Uterus (tissue), 4 donors: Measurements from ENCODE around the gene SH2D3C. TPM values are rescaled to one million over a fixed set of nuclear protein-coding genes. Genes with fewer than 3 reads are reported as not detected.
A peak's percentile ranks its signal among the peaks of the same experiment; 100 is the strongest.

Source experiments
- DNase-seq, 2 donors: peaks; one replicate each; pipeline ENCODE4 v3.0.0-alpha.2; 2019 to 2020
- H3K27ac ChIP-seq, 2 donors: fragments of 200-600 bp; sonication (generic); 1 replicate in 1 of 2; 2 replicates in 1 of 2; pipeline ENCODE4 v1.5.1; 2016 to 2018
- H3K27me3 ChIP-seq, 2 donors: fragments of 200-600 bp; sonication (generic); one replicate each; pipeline ENCODE4 v1.5.1; 2018 to 2019; ENCODE audit warnings: control low read depth in 1 of 2
- H3K36me3 ChIP-seq, 2 donors: fragments of 200-600 bp; sonication (generic); one replicate each; pipeline ENCODE4 v1.5.1; 2019; ENCODE audit warnings: control low read depth in 1 of 2
- H3K4me1 ChIP-seq, 2 donors: fragments of 200-600 bp; sonication (generic); one replicate each; pipeline ENCODE4 v1.5.1; 2018 to 2019; ENCODE audit warnings: control low read depth in 1 of 2
- H3K4me3 ChIP-seq, 2 donors: fragments of 200-600 bp; sonication (generic); 1 replicate in 1 of 2; 2 replicates in 1 of 2; pipeline ENCODE4 v1.5.1; 2018 to 2019; ENCODE audit warnings: mild to moderate bottlenecking in 1 of 2
- H3K9me3 ChIP-seq, 2 donors: fragments of 200-600 bp; sonication (generic); one replicate each; pipeline ENCODE4 v1.5.1; 2019; ENCODE audit warnings: control low read depth in 1 of 2
- CTCF ChIP-seq, 4 experiments: fragments of 200-600 bp in 2 of 4; fragments of 450-650 bp in 2 of 4; sonication (generic) in 2 of 4; IDR thresholded peaks; one replicate each; pipeline ENCODE4 v1.5.1; 2016 to 2019; ENCODE audit warnings: antibody characterized with exemption in 4 of 4, mild to moderate bottlenecking in 2 of 4, moderate library complexity in 1 of 4
- POLR2A ChIP-seq, 2 donors: fragments of 450-650 bp; IDR thresholded peaks; one replicate each; pipeline ENCODE4 v1.6.1; 2016; ENCODE audit warnings: antibody characterized with exemption in 2 of 2, mild to moderate bottlenecking in 1 of 2, moderate library complexity in 1 of 2
- intact Hi-C: fragments of 100-400 bp; cut with DNase I; formaldehyde crosslinking; loops from one replicate; pipeline ENCODE4 v1.15.1; 2023; ENCODE audit warnings: low total_unique reads
- total RNA-seq, 4 donors: library from RNA; depleted of rRNA in 3 of 4; stranded (reverse); fragments of >200 nt in 3 of 4; gene quantifications; one replicate each; pipeline versions ENCODE4 v1.1.0 to v1.2.4, GENCODE V29; 2014 to 2023
- donor health status: DM: yes; HTN: yes; CAD: no.

SH2D3C gene
- total RNA-seq, 4 donors from 2014 or later = 3.6 to 38.1 (median 19.8) TPM

GRCh38 chr9:127746959-127747569 lies 31.4 kb downstream of the SH2D3C start:
- Histone ChIP-seq H3K36me3 (no peaks in the 10 kb centered on the region), H3K4me3 (no peak overlapping the region), H3K4me1 (no peaks in the 10 kb centered on the region), H3K9me3 (no peaks in the 10 kb centered on the region), H3K27ac (no peak overlapping the region), H3K27me3 (no peaks in the 10 kb centered on the region)
- no peak for DNase-seq
- intact Hi-C loops = no loop called here
- TF ChIP-seq POLR2A (IDR thresholded peaks at IDR 0.05) (no peak), CTCF (IDR thresholded peaks at IDR 0.05) (no peak)

- no peak overlapping the region for H3K4me3 ChIP-seq
- no peaks in the 10 kb centered on the region for H3K36me3 ChIP-seq
- intact Hi-C loops = no loop called here
Observed at GRCh38 chr9:127744398-127745110, 33.9 kb downstream of the SH2D3C start.

GRCh38 chr9:127742435-127743088 lies 35.9 kb downstream of the SH2D3C start:
- no peak for TF ChIP-seq POLR2A (IDR thresholded peaks at IDR 0.05)
- peak; percentile 40 to 62 for DNase-seq
- Histone ChIP-seq H3K36me3 (no peaks in the 10 kb centered on the region), H3K27me3 (no peaks in the 10 kb centered on the region), H3K9me3 (no peaks in the 10 kb centered on the region), H3K4me3 (no peak overlapping the region), H3K4me1 (no peaks in the 10 kb centered on the region), H3K27ac (peak overlapping the region in 1 of 2 donors; percentile 72)
- intact Hi-C loops = no loop called here

More at GRCh38 chr9:127744398-127745110, 33.9 kb downstream of the SH2D3C start:
- H3K9me3 ChIP-seq = no peaks in the 10 kb centered on the region
- H3K27ac ChIP-seq = no peak overlapping the region
- no peaks in the 10 kb centered on the region for H3K4me1 ChIP-seq
- DNase-seq = no peak
- TF ChIP-seq CTCF (IDR thresholded peaks at IDR 0.05) = no peak
- TF ChIP-seq POLR2A (IDR thresholded peaks at IDR 0.05) = no peak
- no peaks in the 10 kb centered on the region for H3K27me3 ChIP-seq

- Histone ChIP-seq H3K36me3 (no peaks in the 10 kb centered on the region), H3K27me3 (no peaks in the 10 kb centered on the region), H3K27ac (peak overlapping the region in 1 of 2 donors; percentile 72), H3K4me3 (no peak overlapping the region), H3K9me3 (no peaks in the 10 kb centered on the region), H3K4me1 (no peaks in the 10 kb centered on the region)
- intact Hi-C loops = no loop called here
- TF ChIP-seq CTCF (IDR thresholded peaks at IDR 0.05) (no peak), POLR2A (IDR thresholded peaks at IDR 0.05) (no peak)
- DNase-seq = peak; percentile 46 to 56
Observed at GRCh38 chr9:127741831-127742434, 36.5 kb downstream of the SH2D3C start.

GRCh38 chr9:127739614-127740330 lies 38.7 kb downstream of the SH2D3C start:
- no peaks in the 10 kb centered on the region for H3K36me3 ChIP-seq
- intact Hi-C loops = loop anchor here (5.0 kb wide), 1 partner anchor 128 kb away; no protein-coding TSS in a partner anchor
- H3K4me3 ChIP-seq = no peak overlapping the region
- H3K27me3 ChIP-seq = no peaks in the 10 kb centered on the region
- no peaks in the 10 kb centered on the region for H3K4me1 ChIP-seq
- H3K27ac ChIP-seq = peak overlapping the region; percentile 61 to 72
- no peaks in the 10 kb centered on the region for H3K9me3 ChIP-seq
- peak; percentile 40 to 53 for DNase-seq
- TF ChIP-seq CTCF (IDR thresholded peaks at IDR 0.05) (no peak), POLR2A (IDR thresholded peaks at IDR 0.05) (no peak)
